K562 (cell line): ENCODE results near the gene FOXR1. TPM values are rescaled to one million over a fixed set of nuclear protein-coding genes. Genes with fewer than 3 reads are reported as not detected.

Experiments used
- ARHGAP35 ChIP-seq: fragments of 450-650 bp; IDR thresholded peaks from 2 replicates; pipeline ENCODE4 v1.6.1; 2018; ENCODE audit not compliant: partially characterized antibody
- ARID2 ChIP-seq: fragments of 450-650 bp; IDR thresholded peaks from 2 replicates; pipeline ENCODE4 v1.6.1; 2017; ENCODE audit warnings: antibody characterized with exemption, mild to moderate bottlenecking
- BDP1 ChIP-seq: IDR thresholded peaks from 3 replicates; pipeline ENCODE4 v1.6.1; 2011; ENCODE audit not compliant: insufficient read length, insufficient read depth
- E2F3 ChIP-seq: fragments of 250-450 bp; sonication (Bioruptor Pico); IDR thresholded peaks from 2 replicates; pipeline ENCODE4 v1.4.0; 2020; ENCODE audit warnings: mild to moderate bottlenecking
- E2F8 ChIP-seq: fragments of 450-650 bp; IDR thresholded peaks from 2 replicates; pipeline ENCODE4 v1.7.1; 2018; ENCODE audit warnings: mild to moderate bottlenecking, low read depth; ENCODE audit not compliant: partially characterized antibody
- ELK3 ChIP-seq: fragments of 450-650 bp; formaldehyde crosslinking; IDR thresholded peaks from 2 replicates; pipeline ENCODE4 v1.4.0; 2020; ENCODE audit warnings: mild to moderate bottlenecking
- FOXK1 ChIP-seq: sonication (generic); formaldehyde crosslinking; IDR thresholded peaks from 2 replicates; pipeline ENCODE4 v1.8.0; 2022; ENCODE audit warnings: missing genetic modification reagents, mild to moderate bottlenecking, borderline replicate concordance
- HDAC1 ChIP-seq, 2 experiments: fragments of 450-650 bp; IDR thresholded peaks; 2 replicates each; pipeline ENCODE4 v1.6.1; 2016 to 2017; ENCODE audit warnings: inconsistent platforms in 1 of 2, mild to moderate bottlenecking in 1 of 2, moderate library complexity in 1 of 2
- L3MBTL2 ChIP-seq: fragments of 450-650 bp; IDR thresholded peaks from 2 replicates; pipeline ENCODE4 v1.6.1; 2016; ENCODE audit warnings: mild to moderate bottlenecking, moderate library complexity
- NBN ChIP-seq: fragments of 450-650 bp; IDR thresholded peaks from 2 replicates; pipeline ENCODE4 v1.6.1; 2016; ENCODE audit warnings: low read depth, mild to moderate bottlenecking
- SMARCA4 ChIP-seq: fragments of 450-650 bp; IDR thresholded peaks from 2 replicates; pipeline ENCODE4 v1.6.1; 2016
- SP1 ChIP-seq: sonication (generic); formaldehyde crosslinking; IDR thresholded peaks from 2 replicates; pipeline ENCODE4 v1.8.1; 2022; ENCODE audit warnings: mild to moderate bottlenecking, missing genetic modification reagents
- TBP ChIP-seq: optimal IDR thresholded peaks from 2 replicates; pipeline ENCODE3; 2011; ENCODE audit warnings: low read depth, low read length, improper control_type of control experiment
- XRCC5 ChIP-seq: fragments of 200-400 bp; formaldehyde crosslinking; IDR thresholded peaks from 2 replicates; pipeline ENCODE4 v1.6.1; 2017; ENCODE audit warnings: low read depth, mild to moderate bottlenecking, low read length
- YY1 ChIP-seq, 3 experiments: IDR thresholded peaks; 2 replicates each; pipeline ENCODE4 v1.6.1; 2011; ENCODE audit warnings: low read length in 2 of 3, mild to moderate bottlenecking in 2 of 3, moderate library complexity in 2 of 3, borderline replicate concordance in 1 of 3, control low read depth in 1 of 3, low read depth in 1 of 3; ENCODE audit not compliant: insufficient read depth in 3 of 3, insufficient replicate concordance in 2 of 3, control insufficient read depth in 1 of 3, insufficient read length in 1 of 3; ENCODE audit errors: extremely low read depth in 1 of 3
- ZFX ChIP-seq: sonication (generic); formaldehyde crosslinking; IDR thresholded peaks from 2 replicates; pipeline ENCODE4 v1.8.0; 2022; ENCODE audit warnings: mild to moderate bottlenecking, missing genetic modification reagents, moderate library complexity
- ZNF212 ChIP-seq: fragments of 450-650 bp; formaldehyde crosslinking; IDR thresholded peaks from 2 replicates; pipeline ENCODE4 v1.4.0; 2020; ENCODE audit warnings: mild to moderate bottlenecking
- ZNF347 ChIP-seq: fragments of 450-650 bp; formaldehyde crosslinking; IDR thresholded peaks from 2 replicates; pipeline ENCODE4 v1.4.0; 2020; ENCODE audit warnings: low read depth, mild to moderate bottlenecking, moderate library complexity
- ZNF518B ChIP-seq: fragments of 250-450 bp; sonication (Bioruptor Pico); IDR thresholded peaks from 2 replicates; pipeline ENCODE4 v1.5.0; 2021; ENCODE audit warnings: mild to moderate bottlenecking, moderate library complexity
- ZNF583 ChIP-seq: fragments of 250-450 bp; sonication (Bioruptor Pico); IDR thresholded peaks from 2 replicates; pipeline ENCODE4 v1.4.0; 2020
- ZZZ3 ChIP-seq: fragments of 450-650 bp; IDR thresholded peaks from 2 replicates; pipeline ENCODE4 v1.6.1; 2016; ENCODE audit warnings: antibody characterized with exemption, mild to moderate bottlenecking, moderate library complexity
- polyA plus RNA-seq, 8 experiments: library from polyadenylated mRNA; depleted of rRNA in 4 of 8; stranded (reverse) in 5 of 8; unstranded in 3 of 8; fragments of >200 nt; fragmentation: Nextera tagmentation in 2 of 8; fragmentation: Illumina TruSeq in 1 of 8; extraction: Ambion mirVana in 2 of 8; extraction: Trizol in 1 of 8; gene quantifications; 2 replicates each; pipeline versions ENCODE4 v1.2.1 to v1.2.3, GENCODE V29; 2011 to 2014; ENCODE audit warnings: inconsistent platforms in 1 of 8, missing spikeins in 1 of 8
- total RNA-seq, 7 experiments: library from RNA; depleted of rRNA in 6 of 7; stranded (reverse); fragments of >200 nt in 6 of 7; fragmentation: Illumina TruSeq in 2 of 7; extraction: Trizol in 2 of 7; gene quantifications; 2 replicates each; pipeline versions ENCODE4 v1.2.1 to v1.2.3, GENCODE V29; 2011 to 2021; ENCODE audit warnings: low replicate concordance in 1 of 7

FOXR1 gene
- total and polyA plus RNA-seq, 9 of the 15 experiments (the other 6 are each of a cell fraction or from before 2014, with no cell fraction given): not detected

GRCh38 chr11:118930094-118930712 is 41.4 kb upstream of the FOXR1 start (continued):
- TF ChIP-seq ZNF518B (no peak), NBN (peak; percentile 65), ZNF212 (CRISPR knock-in tag) (no peak), HDAC1 (IDR thresholded peaks at IDR 0.05) (peak in 1 of 2 experiments; percentile 58; a peak in 1 of 4 replicates), ARHGAP35 (no peak), ZNF347 (CRISPR knock-in tag) (no peak), FOXK1 (CRISPR knock-in tag) (0 out of 2 replicates have a peak, but pooled peaks have one; percentile 22), ZNF583 (no peak), ELK3 (CRISPR knock-in tag) (no peak), SP1 (CRISPR knock-in tag) (peak; percentile 85), YY1 (IDR thresholded peaks at IDR 0.05; ENCODE audit: borderline replicate concordance in 1 of 3, control insufficient read depth in 1 of 3, extremely low read depth in 1 of 3, insufficient read depth in 3 of 3, insufficient read length in 1 of 3, insufficient replicate concordance in 2 of 3, low read depth in 1 of 3, low read length in 2 of 3) (peak in 2 of 3 experiments; percentile 24), ARID2 (0 out of 2 replicates have a peak, but pooled peaks have one; percentile 10), L3MBTL2 (peak; percentile 88), ZZZ3 (no peak), XRCC5 (peak; percentile 82; the same call in 1 of the 2 replicates), E2F3 (no peak), SMARCA4 (no peak), TBP (peak; percentile 57), ZFX (CRISPR knock-in tag) (0 out of 2 replicates have a peak, but pooled peaks have one; percentile 21), E2F8 (no peak), BDP1 (no peak)
